Kasumi-1 (cell line): ENCODE data around the gene FAM43B.
"Not testable (repeated sequence)": the region's sequence is repeated elsewhere in the genome, so short reads cannot be mapped to it uniquely, and the experiment has no call there.

Source experiments
- DNase-seq, 2 experiments: peaks; one replicate each; lab custom pipeline; 2025; lab: John Stamatoyannopoulos, UW

The FAM43B gene

GRCh38 chr1:20551945-20552727, at the start of gene FAM43B:
FAM43B (plus strand) TSS chr1:20552573; CDS start chr1:20552974, 401 bp downstream.
- peak; percentile 74 to 75 for DNase-seq

GRCh38 chr1:20505488-20505887, 46.9 kb upstream of the FAM43B start:
- no peak for DNase-seq

- no peak for DNase-seq
These were observed 45.2 kb upstream of the FAM43B start for GRCh38 chr1:20507248-20507563.

- DNase-seq: peak; percentile 87
These were observed 44.6 kb upstream of the FAM43B start, which contains the start of gene MUL1 for GRCh38 chr1:20507564-20508410. MUL1 (minus strand) TSS chr1:20508151; CDS start chr1:20508024, 127 bp downstream.

GRCh38 chr1:20508411-20508771, 44.0 kb upstream of the FAM43B start:
- no peak for DNase-seq

GRCh38 chr1:20511518-20512428, 40.6 kb upstream of the FAM43B start:
- DNase-seq: no peak

- DNase-seq: not testable (repeated sequence)
These were observed 32.6 kb upstream of the FAM43B start for GRCh38 chr1:20519609-20520262.

GRCh38 chr1:20521960-20522861, 30.2 kb upstream of the FAM43B start:
- peak; percentile 77 to 84 for DNase-seq

GRCh38 chr1:20526267-20526666, 26.1 kb upstream of the FAM43B start:
- DNase-seq: no peak

- no peak for DNase-seq
These were observed 24.2 kb upstream of the FAM43B start for GRCh38 chr1:20528221-20528620.

- no peak for DNase-seq
These were observed 22.1 kb upstream of the FAM43B start for GRCh38 chr1:20530306-20530705.

- DNase-seq: no peak
These were observed 21.5 kb upstream of the FAM43B start for GRCh38 chr1:20530901-20531300.

- DNase-seq: no peak
These were observed 18.7 kb upstream of the FAM43B start for GRCh38 chr1:20533635-20534034.

- no peak for DNase-seq
These were observed 17.5 kb upstream of the FAM43B start for GRCh38 chr1:20534659-20535417.

GRCh38 chr1:20538227-20538626, 14.1 kb upstream of the FAM43B start:
- no peak for DNase-seq

- DNase-seq: no peak
These were observed 13.4 kb upstream of the FAM43B start for GRCh38 chr1:20538760-20539551.

GRCh38 chr1:20540281-20540680, 12.1 kb upstream of the FAM43B start:
- no peak for DNase-seq

- no peak for DNase-seq
These were observed 5.7 kb upstream of the FAM43B start for GRCh38 chr1:20546637-20547036.

- DNase-seq: no peak
These were observed 1.2 kb upstream of the FAM43B start for GRCh38 chr1:20551161-20551560.
